Psoas muscle (tissue), 8 donors: ENCODE data around the gene EPB41L3. TPM values are rescaled to one million over a fixed set of nuclear protein-coding genes. Genes with fewer than 3 reads are reported as not detected.
A peak's percentile ranks its signal among the peaks of the same experiment; 100 is the strongest.

Source experiments
- ATAC-seq, 4 donors: fragments of 200-7000 bp; cut with Tn5 transposase; one replicate each; pipeline ENCODE4 v1.9.1; 2020; ENCODE audit warnings: moderate library complexity in 3 of 4, mild to moderate bottlenecking in 2 of 4
- DNase-seq, 2 donors: peaks; one replicate each; pipeline ENCODE4 v3.0.0-alpha.2; 2020
- H3K27ac ChIP-seq: fragments of 200-600 bp; one replicate; pipeline ENCODE4 v1.8.0; 2022
- H3K27me3 ChIP-seq, 3 donors: fragments of 200-600 bp in 1 of 3; one replicate each; pipeline versions ENCODE4 v1.6.1 to v1.8.0; 2013 to 2022; ENCODE audit warnings: low read length in 2 of 3, mild to moderate bottlenecking in 2 of 3, moderate library complexity in 1 of 3; ENCODE audit not compliant: insufficient read depth in 3 of 3
- H3K36me3 ChIP-seq, 2 donors: fragments of 200-600 bp in 1 of 2; one replicate each; pipeline versions ENCODE4 v1.6.1 to v1.8.0; 2013 to 2022; ENCODE audit warnings: low read depth in 1 of 2, mild to moderate bottlenecking in 1 of 2, moderate library complexity in 1 of 2; ENCODE audit not compliant: insufficient read depth in 1 of 2
- H3K4me1 ChIP-seq: fragments of 200-600 bp; one replicate; pipeline ENCODE4 v1.8.0; 2022
- H3K4me3 ChIP-seq: fragments of 200-600 bp; one replicate; pipeline ENCODE4 v1.8.0; 2022; ENCODE audit warnings: mild to moderate bottlenecking
- H3K9me3 ChIP-seq: fragments of 200-600 bp; one replicate; pipeline ENCODE4 v1.8.0; 2022
- CTCF ChIP-seq: fragments of 200-600 bp; IDR thresholded peaks from one replicate; pipeline ENCODE4 v1.8.0; 2022; ENCODE audit warnings: antibody characterized with exemption
- WGBS, 3 donors: extraction: QIAGEN DNeasy Blood & Tissue Kit; methylation state at CpG; one replicate each; pipeline versions ENCODE4 v1.1.6 to v1.1.7; 2013; 5-methylcytosine and 5-hydroxymethylcytosine counted together
- intact Hi-C, 2 donors: fragments of 100-400 bp; cut with DNase I; formaldehyde crosslinking; loops; one replicate each; pipeline versions ENCODE4 v1.11.0 to v1.14.2; 2022
- polyA plus RNA-seq, 3 donors: library from polyadenylated mRNA; stranded (reverse); fragments of 200-250 nt; gene quantifications; one replicate each; pipeline ENCODE4 v1.2.3, GENCODE V29; 2013
- total RNA-seq, 4 donors: library from RNA; stranded (reverse); fragmentation: NEBNext Ultra II Directional in 2 of 4; extraction: Animal tissue kit (Norgen Biotek cat#: 25700) in 2 of 4; gene quantifications; one replicate each; pipeline versions ENCODE4 v1.2.1 to v1.2.4, GENCODE V29; 2021 to 2023
- donor health status: healthy with polysubstance abuse.
- donor health status: DM: no; HTN: no; CAD: no; lungs with moderate emphysema.
- donor health status: Bipolar disorder and iron deficiency.
- donor health status: healthy.
- donor health status: DM: yes; HTN: yes; CAD: no.
- donor health status: DM: no; HTN: no; CAD: no.
- donor health status: DM: no; HTN: no; CAD: no.
- donor health status: DM: yes; HTN: yes; CAD: no.

The EPB41L3 gene
- total and polyA plus RNA-seq, 7 donors, result 1.4 to 23.6 (median 6.0) TPM

GRCh38 chr18:5568416-5568815, 24.6 kb upstream of the EPB41L3 start:
- Histone ChIP-seq H3K36me3 (no peaks in the 10 kb centered on the region), H3K27me3 (no peaks in the 10 kb centered on the region), H3K27ac (no peak overlapping the region), H3K4me1 (no peaks in the 10 kb centered on the region), H3K9me3 (no peaks in the 10 kb centered on the region), H3K4me3 (no peak overlapping the region)
- WGBS, 3 donors, result 64 to 68% (median 68%) methylated on average over 3 of the region's 3 CpGs
- TF ChIP-seq CTCF, result no peak
- intact Hi-C loops, result no loop called here
- DNase-seq, result no peak
- ATAC-seq, result no peak

GRCh38 chr18:5558851-5559250, 15.1 kb upstream of the EPB41L3 start:
- Histone ChIP-seq H3K4me3 (no peak overlapping the region), H3K27ac (no peak overlapping the region), H3K27me3 (no peaks in the 10 kb centered on the region), H3K4me1 (no peaks in the 10 kb centered on the region), H3K36me3 (no peaks in the 10 kb centered on the region), H3K9me3 (no peaks in the 10 kb centered on the region)
- intact Hi-C loops, result no loop called here
- 85 to 96% (median 88%) methylated on average over 1 of the region's 1 CpG for WGBS, 3 donors
- ATAC-seq, result no peak
- no peak for DNase-seq
- no peak for TF ChIP-seq CTCF

GRCh38 chr18:5556310-5556974, 12.6 kb upstream of the EPB41L3 start:
- intact Hi-C loops, result no loop called here
- Histone ChIP-seq H3K27ac (no peak overlapping the region), H3K27me3 (no peaks in the 10 kb centered on the region), H3K9me3 (no peaks in the 10 kb centered on the region), H3K36me3 (no peaks in the 10 kb centered on the region), H3K4me3 (no peak overlapping the region), H3K4me1 (no peaks in the 10 kb centered on the region)
- peak; percentile 49 to 60 for DNase-seq
- ATAC-seq, result peak in 3 of 4 donors; percentile 49 to 57 (median 49)
- WGBS, 3 donors, result 56 to 65% (median 64%) methylated on average over 8 of the region's 8 CpGs
- TF ChIP-seq CTCF, result no peak

- Histone ChIP-seq H3K36me3 (no peaks in the 10 kb centered on the region), H3K4me1 (no peaks in the 10 kb centered on the region), H3K27me3 (no peaks in the 10 kb centered on the region), H3K9me3 (no peaks in the 10 kb centered on the region), H3K4me3 (no peak overlapping the region), H3K27ac (no peak overlapping the region)
- TF ChIP-seq CTCF, result no peak
- DNase-seq (no peak), ATAC-seq (no peak)
- 90 to 94% (median 92%) methylated on average over 4 of the region's 4 CpGs for WGBS, 3 donors
- intact Hi-C loops, result no loop called here
Measured at GRCh38 chr18:5554629-5555028, 10.8 kb upstream of the EPB41L3 start.

GRCh38 chr18:5546660-5547059, 2.9 kb upstream of the EPB41L3 start:
- no peak overlapping the region for H3K4me3 ChIP-seq
- intact Hi-C loops, result no loop called here

More at GRCh38 chr18:5546660-5547059, 2.9 kb upstream of the EPB41L3 start:
- WGBS, 3 donors, result 15 to 25% (median 16%) methylated on average over 3 of the region's 3 CpGs
- ATAC-seq (no peak), DNase-seq (peak in 1 of 2 donors; percentile 23)
- H3K9me3 ChIP-seq, result no peaks in the 10 kb centered on the region
- H3K36me3 ChIP-seq, result no peaks in the 10 kb centered on the region
- H3K27ac ChIP-seq, result no peak overlapping the region
- H3K27me3 ChIP-seq, result peaks cover 0 to 31% (median 6%) of the 10 kb centered on the region in 3 donors
- TF ChIP-seq CTCF, result no peak
- H3K4me1 ChIP-seq, result peaks cover 5% of the 10 kb centered on the region
